ENCODE measurements around the gene MAGEB3.
"Not testable (repeated sequence)": the region's sequence is repeated elsewhere in the genome, so short reads cannot be mapped to it uniquely, and the experiment has no call there.

MAGEB3 gene, protein sequence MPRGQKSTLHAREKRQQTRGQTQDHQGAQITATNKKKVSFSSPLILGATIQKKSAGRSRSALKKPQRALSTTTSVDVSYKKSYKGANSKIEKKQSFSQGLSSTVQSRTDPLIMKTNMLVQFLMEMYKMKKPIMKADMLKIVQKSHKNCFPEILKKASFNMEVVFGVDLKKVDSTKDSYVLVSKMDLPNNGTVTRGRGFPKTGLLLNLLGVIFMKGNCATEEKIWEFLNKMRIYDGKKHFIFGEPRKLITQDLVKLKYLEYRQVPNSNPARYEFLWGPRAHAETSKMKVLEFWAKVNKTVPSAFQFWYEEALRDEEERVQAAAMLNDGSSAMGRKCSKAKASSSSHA

DNA sequence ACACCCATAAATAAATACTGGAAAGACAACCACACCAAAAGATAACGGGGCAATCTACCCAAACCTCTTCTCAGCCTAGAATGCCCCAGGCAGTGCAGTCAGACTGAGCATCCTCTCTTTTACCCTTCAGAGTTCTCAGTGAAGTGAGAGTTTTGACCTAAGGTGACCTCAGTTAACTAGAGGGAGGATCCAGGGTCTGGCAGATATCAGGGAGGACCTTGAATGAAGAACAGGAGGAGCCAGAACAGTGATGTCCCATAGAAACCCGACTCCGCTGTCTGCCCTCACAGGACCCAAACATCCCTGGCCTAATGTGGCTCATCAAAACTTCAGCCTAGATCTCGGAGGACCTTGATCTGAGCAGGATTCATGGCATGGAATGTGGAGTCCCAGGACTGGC lies at the start of gene MAGEB3:
TSS of gene MAGEB3 (plus strand) at position 263 of the 400 bp plus-strand sequence. CDS start 5,268 bp downstream, outside the sequence.
- DNase-seq: no peak

GRCh38 chrX:30181353-30181752 lies 49.1 kb upstream of the MAGEB3 start:
- DNase-seq: no peak

DNA sequence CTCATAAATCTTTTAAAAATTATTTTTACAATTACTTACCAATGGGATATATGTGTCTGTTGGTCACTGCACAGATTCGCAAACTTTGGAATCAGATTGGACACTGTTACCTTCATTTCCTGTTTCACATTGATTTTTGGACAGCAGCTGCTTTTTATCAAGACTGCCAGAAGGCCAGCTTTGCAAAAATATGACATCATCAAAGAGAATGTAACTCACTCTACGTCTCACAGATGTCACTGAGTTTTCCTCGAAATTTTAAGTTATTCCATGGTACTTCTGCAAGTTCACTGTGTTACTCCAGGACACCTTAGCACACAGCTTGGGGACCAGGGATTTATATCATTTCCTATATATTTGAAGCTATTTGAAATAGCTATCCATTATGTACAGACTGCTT lies 46.9 kb upstream of the MAGEB3 start:
- no peak for DNase-seq

DNA sequence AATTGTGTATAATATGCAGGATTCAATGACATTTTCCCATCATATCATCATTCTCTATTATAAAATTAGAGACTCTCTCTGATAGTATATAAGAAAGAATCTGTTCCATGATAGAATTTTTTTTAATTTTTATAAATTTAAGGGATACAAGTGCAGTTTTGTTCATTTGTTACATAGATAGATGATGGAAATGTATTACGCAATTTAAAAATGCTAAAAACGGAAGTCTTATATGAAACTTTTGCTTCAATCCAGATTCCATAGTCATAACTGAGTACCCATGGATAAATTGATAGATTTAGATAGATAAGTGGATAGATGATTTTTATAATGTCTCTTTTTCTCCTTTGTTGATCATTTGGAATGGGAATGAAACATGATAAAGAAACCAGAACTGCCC lies 40.0 kb upstream of the MAGEB3 start:
- DNase-seq: no peak

- DNase-seq: not testable (repeated sequence)
Measured at GRCh38 chrX:30193910-30194309, 36.5 kb upstream of the MAGEB3 start.

DNA sequence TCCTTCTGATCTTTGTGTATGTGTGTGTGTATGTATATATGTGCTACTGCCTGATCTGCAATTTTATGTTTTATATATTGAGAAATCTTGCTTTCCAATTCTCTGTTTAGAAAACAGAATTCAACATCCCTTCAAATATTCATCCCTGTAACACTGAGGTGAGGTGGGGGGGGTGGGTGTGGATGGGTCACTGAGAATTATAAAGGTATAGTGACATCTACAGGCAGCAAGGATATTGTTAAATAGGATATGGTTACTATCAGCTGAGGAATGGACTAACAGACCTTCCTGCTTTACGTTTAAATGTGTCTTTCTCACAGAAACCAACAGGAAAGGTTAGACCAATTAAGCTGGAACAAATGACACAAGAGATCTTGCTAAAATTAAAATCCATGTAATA lies 34.1 kb upstream of the MAGEB3 start:
- peak; percentile 1 for DNase-seq

- no peak for DNase-seq
Measured at GRCh38 chrX:30212172-30212571, 18.3 kb upstream of the MAGEB3 start.

DNA sequence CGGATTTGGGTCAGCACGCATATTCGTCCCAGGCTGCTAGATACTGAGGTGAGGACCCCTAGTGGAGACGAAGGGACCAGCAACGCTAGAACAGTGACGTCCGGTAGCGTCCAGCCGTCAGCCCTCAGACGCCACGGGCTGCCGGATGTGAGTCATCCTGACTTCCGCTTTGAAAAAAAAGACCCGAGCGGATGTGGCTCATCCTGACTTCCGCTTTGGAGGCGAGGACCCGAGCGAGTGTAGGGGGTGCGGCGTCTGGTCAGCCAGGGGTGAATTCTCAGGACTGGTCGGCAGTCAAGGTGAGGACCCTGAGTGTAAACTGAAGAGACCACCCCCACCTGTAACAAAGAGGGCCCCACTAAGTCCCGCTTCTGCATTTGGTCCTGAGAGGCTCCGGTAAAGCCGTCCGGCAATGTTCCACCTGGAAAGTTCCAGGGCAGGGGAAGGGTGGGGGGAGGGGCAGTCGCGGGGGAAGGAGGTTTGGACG lies 15.1 kb upstream of the MAGEB3 start, which contains the start of gene MAGEB2:
TSS of gene MAGEB2 (plus strand) at position 207 of the 487 bp plus-strand sequence. CDS start 3,018 bp downstream, outside the sequence.
- DNase-seq: no peak

DNA sequence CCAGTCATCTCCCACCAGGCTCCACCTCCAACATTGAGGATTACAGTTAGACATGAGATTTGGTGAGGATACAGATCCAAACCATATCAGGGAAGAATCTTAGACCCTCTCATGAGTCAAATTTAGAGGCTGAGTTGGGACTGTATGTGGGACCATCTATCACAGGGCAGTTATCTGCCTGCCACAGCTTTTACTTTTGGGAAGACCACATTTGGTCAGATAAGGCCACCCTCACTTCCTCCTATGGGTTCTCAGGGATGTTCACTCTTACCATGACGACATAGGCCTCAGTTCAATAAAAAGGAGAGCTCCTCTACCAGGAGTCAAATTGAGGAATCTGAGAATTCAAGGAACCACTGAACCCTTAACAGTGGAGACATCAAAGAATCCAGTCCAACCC lies 13.0 kb upstream of the MAGEB3 start:
- no peak for DNase-seq

DNA sequence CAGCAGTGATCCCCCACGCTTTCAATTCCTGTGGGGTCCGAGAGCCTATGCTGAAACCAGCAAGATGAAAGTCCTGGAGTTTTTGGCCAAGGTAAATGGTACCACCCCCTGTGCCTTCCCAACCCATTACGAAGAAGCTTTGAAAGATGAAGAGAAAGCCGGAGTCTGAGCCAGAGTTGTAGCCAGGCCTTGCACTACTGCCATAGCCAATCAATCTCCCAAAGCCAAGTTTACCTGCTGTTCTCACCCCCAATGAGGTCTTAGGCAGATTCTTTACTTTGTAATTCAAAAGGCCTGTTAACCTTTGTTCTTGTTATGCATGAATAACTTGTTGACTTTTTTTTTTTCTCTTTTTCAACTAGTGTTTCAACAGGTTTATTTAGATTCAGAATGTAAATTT lies 11.1 kb upstream of the MAGEB3 start:
- no peak for DNase-seq

- no peak for DNase-seq
Measured at GRCh38 chrX:30220661-30221060, 9.8 kb upstream of the MAGEB3 start.

DNA sequence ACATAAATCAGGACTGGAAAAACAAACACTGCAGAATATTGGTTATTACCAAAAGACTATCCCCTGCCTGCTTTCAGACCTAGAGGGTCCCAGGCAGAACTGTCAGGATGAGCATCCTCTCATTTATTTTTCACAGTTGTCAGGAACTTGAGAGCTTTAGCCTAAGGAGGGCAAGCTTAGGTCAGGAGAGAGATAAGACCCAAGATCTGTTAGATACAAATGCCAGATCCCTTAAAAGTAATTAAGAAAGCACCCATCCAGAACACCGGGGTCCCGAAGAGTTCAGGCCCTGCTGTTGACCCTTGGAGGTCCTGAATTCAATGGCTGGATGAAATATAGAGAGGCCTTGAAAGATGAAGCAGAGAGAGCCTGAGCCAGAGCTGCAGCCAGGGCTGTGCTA lies 5.9 kb upstream of the MAGEB3 start:
- DNase-seq: no peak

- DNase-seq: no peak
Measured at GRCh38 chrX:30228526-30228925, 1.9 kb upstream of the MAGEB3 start.

- DNase-seq: no peak
Measured at GRCh38 chrX:30241724-30242415, 11.4 kb downstream of the MAGEB3 start, which contains the start of gene MAGEB4. Gene MAGEB4 (plus strand): TSS chrX:30242000. CDS start chrX:30242136, 136 bp downstream.

DNA sequence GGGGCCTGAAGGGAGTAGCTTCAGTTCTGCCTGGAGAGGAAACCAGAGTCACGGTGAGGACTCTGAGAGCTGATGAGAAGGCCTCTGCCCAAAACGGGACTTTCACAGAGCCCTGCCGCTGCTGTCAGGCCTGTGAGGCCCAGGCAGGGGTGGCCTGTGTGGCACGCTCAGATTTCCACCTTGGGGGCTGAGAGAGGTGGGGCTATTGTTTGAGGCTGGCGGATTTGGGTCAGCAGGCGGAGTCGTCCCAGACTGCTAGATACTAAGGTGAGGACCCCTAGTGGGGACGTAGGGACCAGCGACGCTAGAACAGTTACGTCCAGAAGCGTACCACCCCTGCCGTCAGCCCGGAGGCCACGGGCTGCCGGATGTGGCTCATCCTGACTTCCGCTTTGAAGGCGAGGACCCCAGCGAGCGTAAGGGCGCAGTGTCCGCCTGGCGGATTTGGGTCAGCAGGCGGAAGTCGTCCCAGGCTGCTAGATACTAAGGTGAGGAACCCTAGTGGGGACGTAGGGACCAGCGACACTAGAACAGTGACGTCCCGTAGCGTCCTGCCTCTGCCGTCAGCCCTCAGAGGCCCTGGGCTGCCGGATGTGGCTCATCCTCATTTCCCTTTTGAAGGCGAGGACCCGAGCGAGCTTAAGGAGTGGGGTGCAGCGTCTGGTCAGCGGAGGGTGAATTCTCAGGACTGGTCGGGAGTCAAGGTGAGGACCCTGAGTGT lies 16.5 kb downstream of the MAGEB3 start, which contains the start of gene MAGEB1:
TSS of gene MAGEB1 (plus strand) at position 378 of the 721 bp plus-strand sequence. CDS start 3,348 bp downstream, outside the sequence.
- DNase-seq: no peak

DNA sequence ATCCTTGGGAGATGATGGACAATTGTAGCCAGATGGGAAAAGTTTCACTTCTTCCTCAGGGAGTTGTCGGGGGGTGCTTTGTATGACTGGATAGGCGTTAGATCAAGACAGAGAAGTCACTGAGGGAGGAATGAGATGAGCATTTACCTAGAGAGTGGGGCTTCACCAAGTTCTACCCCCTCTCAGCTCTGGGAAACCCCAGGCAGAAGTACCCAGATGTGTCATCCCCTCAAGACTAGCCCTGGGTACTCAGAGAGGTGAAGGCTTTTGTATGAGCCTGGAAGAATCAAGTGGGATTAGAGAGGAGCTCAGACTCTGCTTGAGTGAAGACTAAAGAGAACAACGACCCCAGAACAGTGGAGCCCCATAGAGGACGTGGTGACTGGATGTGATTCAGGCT lies 18.4 kb downstream of the MAGEB3 start:
- DNase-seq: no peak

GRCh38 chrX:30253257-30253656 lies 22.8 kb downstream of the MAGEB3 start:
- no peak for DNase-seq

- DNase-seq: no peak
Measured at GRCh38 chrX:30259927-30260326, 29.5 kb downstream of the MAGEB3 start.

DNA sequence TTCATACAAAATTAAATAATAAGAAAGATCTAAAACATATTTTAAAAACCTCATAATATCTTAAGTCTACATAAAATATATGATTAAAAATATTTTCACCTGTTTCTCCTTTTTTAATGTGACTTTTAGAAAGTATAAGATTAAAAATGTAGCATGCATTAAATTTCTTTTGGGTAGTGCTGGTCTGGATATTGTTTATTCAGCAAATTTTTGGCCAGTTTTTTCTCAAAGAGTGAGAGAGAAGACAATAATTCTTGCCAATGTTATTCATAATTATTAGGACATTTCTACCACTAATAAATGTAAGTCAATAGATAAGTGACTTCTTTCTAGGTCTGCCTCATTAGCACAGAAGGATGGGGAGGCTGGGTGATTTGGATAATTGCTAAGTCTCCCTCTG lies 30.6 kb downstream of the MAGEB3 start:
- no peak for DNase-seq

GRCh38 chrX:30262763-30263162 lies 32.3 kb downstream of the MAGEB3 start:
- DNase-seq: no peak

GRCh38 chrX:30270639-30271038 lies 40.2 kb downstream of the MAGEB3 start:
- no peak for DNase-seq

DNA sequence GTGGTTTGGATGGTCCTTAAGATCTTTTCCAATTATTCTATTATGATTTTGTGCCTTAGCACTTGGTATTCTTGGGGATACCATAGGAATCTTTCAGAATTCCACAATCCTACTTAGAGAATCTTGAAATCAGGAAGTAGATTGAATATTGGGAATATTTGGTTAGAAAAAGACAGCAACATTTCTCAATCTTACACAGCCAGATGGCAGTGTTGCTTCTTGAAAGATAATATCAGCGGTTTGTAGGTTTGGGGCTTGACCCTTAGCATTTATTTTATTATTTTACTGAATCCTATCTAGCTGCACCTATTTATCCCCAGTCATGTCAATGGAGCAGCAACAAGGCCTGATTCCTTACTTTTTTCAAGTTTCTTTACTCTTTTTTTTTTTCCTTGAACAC lies 45.0 kb downstream of the MAGEB3 start:
- no peak for DNase-seq

DNA sequence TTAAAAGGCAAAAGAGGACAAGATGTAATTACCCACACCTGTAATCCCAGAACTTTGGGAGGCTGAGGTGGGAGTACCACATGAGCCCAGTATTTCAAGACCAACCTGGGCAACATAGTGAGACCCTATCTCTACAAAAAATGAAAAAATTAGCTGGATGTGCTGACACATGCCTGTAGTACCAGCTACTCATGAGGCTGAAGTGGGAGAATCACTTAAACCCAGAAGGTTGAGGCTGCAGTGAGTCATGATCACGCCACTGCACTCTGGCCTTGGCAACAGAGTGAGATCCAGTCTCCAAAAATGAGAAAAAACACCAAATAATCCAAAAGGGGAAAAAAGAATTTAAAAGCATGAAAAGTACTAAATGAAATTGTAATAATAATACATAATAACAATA lies 47.9 kb downstream of the MAGEB3 start:
- DNase-seq: no peak

Measured in NCI-H345 (cell line).